HepG2 (cell line): ENCODE measurements around the gene HRC. TPM values are rescaled to one million over a fixed set of nuclear protein-coding genes. Genes with fewer than 3 reads are reported as not detected.

Source experiments
- CBX5 ChIP-seq: sonication (generic); formaldehyde crosslinking; IDR thresholded peaks from 2 replicates; pipeline ENCODE4 v1.4.0; 2020; ENCODE audit warnings: missing genetic modification reagents, borderline replicate concordance
- DDIT3 ChIP-seq: sonication (generic); formaldehyde crosslinking; IDR thresholded peaks from 2 replicates; pipeline ENCODE4 v1.4.0; 2020; ENCODE audit warnings: mild to moderate bottlenecking, missing genetic modification reagents
- GLI4 ChIP-seq: sonication (generic); formaldehyde crosslinking; IDR thresholded peaks from 2 replicates; pipeline ENCODE4 v1.5.1; 2020; ENCODE audit warnings: missing genetic modification reagents, mild to moderate bottlenecking, moderate library complexity, borderline replicate concordance
- HDAC6 ChIP-seq: fragments of 200-600 bp; sonication (generic); IDR thresholded peaks from 2 replicates; pipeline ENCODE4 v1.7.0; 2017; ENCODE audit warnings: mild to moderate bottlenecking, antibody characterized with exemption, low read length, low read depth
- HES4 ChIP-seq: sonication (generic); formaldehyde crosslinking; IDR thresholded peaks from 2 replicates; pipeline ENCODE4 v1.9.0; 2021; ENCODE audit warnings: mild to moderate bottlenecking, missing genetic modification reagents, borderline replicate concordance
- MYC ChIP-seq: sonication (generic); formaldehyde crosslinking; IDR thresholded peaks from 2 replicates; pipeline ENCODE4 v1.9.0; 2021; ENCODE audit warnings: missing genetic modification reagents, borderline replicate concordance
- NFAT5 ChIP-seq: sonication (generic); formaldehyde crosslinking; IDR thresholded peaks from 2 replicates; pipeline ENCODE4 v1.4.0; 2020; ENCODE audit warnings: missing genetic modification reagents
- NR2C2 ChIP-seq: sonication (generic); formaldehyde crosslinking; IDR thresholded peaks from 2 replicates; pipeline ENCODE4 v1.4.0; 2020; ENCODE audit warnings: missing genetic modification reagents, mild to moderate bottlenecking, moderate library complexity, borderline replicate concordance
- PPARG ChIP-seq: conservative IDR thresholded peaks from 2 replicates; pipeline ENCODE4 v1.6.1; 2016; ENCODE audit warnings: missing biosample characterization, missing genetic modification reagents
- RFXAP ChIP-seq: sonication (generic); formaldehyde crosslinking; IDR thresholded peaks from 2 replicates; pipeline ENCODE4 v1.4.0; 2020; ENCODE audit warnings: missing genetic modification reagents, borderline replicate concordance
- SMARCE1 ChIP-seq: fragments of 450-650 bp; IDR thresholded peaks from 2 replicates; pipeline ENCODE4 v1.6.1; 2017; ENCODE audit warnings: borderline replicate concordance
- SP4 ChIP-seq: sonication (generic); formaldehyde crosslinking; IDR thresholded peaks from 2 replicates; pipeline ENCODE4 v1.8.1; 2023; ENCODE audit warnings: mild to moderate bottlenecking, missing genetic modification reagents
- XBP1 ChIP-seq: sonication (generic); formaldehyde crosslinking; IDR thresholded peaks from 2 replicates; pipeline ENCODE4 v1.5.0; 2020; ENCODE audit warnings: missing genetic modification reagents
- ZBTB33 ChIP-seq: sonication (generic); formaldehyde crosslinking; IDR thresholded peaks from 2 replicates; pipeline ENCODE4 v1.4.0; 2020; ENCODE audit warnings: missing genetic modification reagents
- ZBTB8A ChIP-seq: sonication (generic); formaldehyde crosslinking; IDR thresholded peaks from 2 replicates; pipeline ENCODE4 v1.4.0; 2020; ENCODE audit warnings: mild to moderate bottlenecking, low read depth, missing genetic modification reagents, borderline replicate concordance
- ZFP1 ChIP-seq: IDR thresholded peaks from 2 replicates; pipeline ENCODE4 v1.6.1; 2016
- ZNF18 ChIP-seq: sonication (generic); formaldehyde crosslinking; IDR thresholded peaks from 2 replicates; pipeline ENCODE4 v1.8.0; 2022; ENCODE audit warnings: mild to moderate bottlenecking, missing genetic modification reagents; ENCODE audit not compliant: insufficient replicate concordance
- ZNF569 ChIP-seq: sonication (generic); formaldehyde crosslinking; IDR thresholded peaks from 2 replicates; pipeline ENCODE4 v1.5.0; 2020; ENCODE audit warnings: mild to moderate bottlenecking, missing genetic modification reagents, moderate library complexity, borderline replicate concordance
- ZNF652 ChIP-seq: IDR thresholded peaks from 2 replicates; pipeline ENCODE4 v1.6.1; 2016; ENCODE audit warnings: low read depth, borderline replicate concordance
- ZSCAN9 ChIP-seq: IDR thresholded peaks from 2 replicates; pipeline ENCODE4 v1.6.1; 2016; ENCODE audit warnings: borderline replicate concordance
- polyA plus RNA-seq, 8 experiments: library from polyadenylated mRNA; depleted of rRNA in 3 of 8; stranded (reverse) in 7 of 8; unstranded in 1 of 8; fragments of >200 nt; fragmentation: Illumina TruSeq in 4 of 8; extraction: Trizol in 4 of 8; gene quantifications; 2 replicates each; pipeline versions ENCODE4 v1.2.1 to v1.2.3, GENCODE V29; 2011 to 2016; ENCODE audit warnings: low read depth in 4 of 8, missing spikeins in 1 of 8, mixed read lengths in 1 of 8; ENCODE audit not compliant: insufficient read depth in 1 of 8
- total RNA-seq, 5 experiments: library from RNA; depleted of rRNA; stranded (reverse); fragments of >200 nt; fragmentation: Illumina TruSeq; extraction: Trizol; gene quantifications; 2 replicates each; pipeline ENCODE4 v1.2.3, GENCODE V29; 2016; ENCODE audit warnings: low read depth in 1 of 5

HRC gene
- total and polyA plus RNA-seq, 2 of the 13 experiments (the other 11 are each of a cell fraction or from before 2014, with no cell fraction given): 3.6 to 15.4 TPM

DNA sequence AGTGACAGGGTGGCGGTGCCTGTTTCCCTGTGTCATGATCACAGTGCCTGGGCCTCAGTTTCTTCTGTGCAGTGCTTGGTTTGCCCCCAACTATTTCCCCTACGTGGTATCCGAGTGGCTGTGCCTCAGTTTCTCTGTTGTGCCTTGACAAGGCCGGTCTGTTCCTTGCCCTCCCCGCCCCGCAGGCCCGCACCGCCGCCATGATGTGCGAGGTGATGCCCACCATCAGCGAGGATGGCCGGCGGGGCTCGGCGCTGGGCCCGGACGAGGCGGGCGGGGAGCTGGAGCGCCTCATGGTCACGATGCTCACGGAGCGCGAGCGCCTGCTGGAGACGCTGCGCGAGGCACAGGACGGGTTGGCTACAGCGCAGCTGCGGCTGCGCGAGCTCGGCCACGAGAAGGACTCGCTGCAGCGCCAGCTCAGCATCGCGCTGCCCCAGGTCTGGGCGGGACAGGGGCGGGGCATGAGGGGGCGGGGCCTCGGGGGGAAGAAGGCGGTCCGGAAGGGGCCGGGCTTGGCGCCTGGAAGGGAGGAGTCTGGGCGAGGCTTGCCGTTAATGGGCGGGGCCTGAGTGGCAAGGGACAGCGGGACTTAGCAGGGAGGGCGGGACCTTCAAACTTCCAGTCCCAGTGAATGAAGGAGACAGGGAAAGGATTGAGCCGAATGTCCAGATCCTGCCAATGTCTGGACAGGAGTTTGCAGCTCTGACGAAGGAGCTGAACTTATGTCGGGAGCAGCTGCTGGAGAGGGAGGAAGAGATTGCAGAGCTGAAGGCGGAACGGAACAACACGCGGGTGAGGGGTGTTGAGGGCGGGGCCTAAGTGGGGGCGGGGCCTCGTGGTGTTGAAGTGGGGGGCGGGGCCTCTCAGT, 27.3 kb downstream of the HRC start (continued):
- TF ChIP-seq DDIT3 (CRISPR knock-in tag): no peak
- peak; percentile 94 for TF ChIP-seq SP4 (CRISPR knock-in tag)
- TF ChIP-seq ZSCAN9: peak; percentile 95
- no peak; the same call in 1 of the 2 replicates for TF ChIP-seq ZNF652 (CRISPR knock-in tag)
- TF ChIP-seq NR2C2 (CRISPR knock-in tag): peak; percentile 55
- TF ChIP-seq HES4 (CRISPR knock-in tag): peak; percentile 99
- 0 out of 2 replicates have a peak, but pooled peaks have one; percentile 39 for TF ChIP-seq ZBTB8A (CRISPR knock-in tag)
- TF ChIP-seq PPARG (CRISPR knock-in tag): peak; percentile 74
- no peak for TF ChIP-seq HDAC6
- peak; percentile 95 for TF ChIP-seq CBX5
- peak; percentile 99 for TF ChIP-seq NFAT5 (CRISPR knock-in tag)
- TF ChIP-seq ZFP1 (CRISPR knock-in tag): peak; percentile 42; the same call in 1 of the 2 replicates
- TF ChIP-seq ZBTB33: peak; percentile 63
- TF ChIP-seq ZNF569: no peak
- TF ChIP-seq MYC (CRISPR knock-in tag): peak; percentile 97
- no peak for TF ChIP-seq SMARCE1
- TF ChIP-seq RFXAP (CRISPR knock-in tag): peak; percentile 96
- TF ChIP-seq XBP1 (CRISPR knock-in tag): peak; percentile 87; the same call in 1 of the 2 replicates
- TF ChIP-seq GLI4 (CRISPR knock-in tag): peak; percentile 93
- peak; percentile 93 for TF ChIP-seq ZNF18 (CRISPR knock-in tag)
